ENCODE measurements around the gene GOLT1B.

The GOLT1B gene

DNA sequence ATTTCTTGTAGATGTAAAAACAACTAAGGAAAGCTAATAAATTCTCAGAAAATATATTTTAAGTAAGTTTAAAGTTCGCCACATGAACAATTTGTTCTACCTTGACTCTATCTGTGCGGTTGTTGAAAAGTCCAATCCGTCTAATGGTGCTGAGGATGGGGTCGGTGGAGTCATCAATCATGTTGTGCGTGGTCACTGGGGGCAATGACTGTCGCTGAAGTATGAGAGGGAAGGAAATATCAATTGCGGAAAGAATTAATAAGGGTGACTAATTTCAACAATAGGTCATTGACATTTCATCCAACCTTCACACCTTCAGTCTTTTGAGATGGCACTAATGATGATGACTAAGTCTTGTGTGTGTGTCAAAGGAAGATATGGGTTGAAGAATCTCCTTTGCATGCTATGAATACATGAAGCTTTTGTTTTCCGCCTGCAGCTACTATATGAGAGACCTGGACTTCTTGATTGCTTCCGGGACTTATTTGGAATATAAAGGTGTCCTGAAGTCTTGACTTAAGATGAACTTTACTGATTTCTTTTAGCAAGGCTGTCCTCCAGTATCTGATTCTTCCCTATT is 56.6 kb downstream of the GOLT1B start:
- Histone ChIP-seq H3K36me3 (replicated peaks) (no peaks in the 10 kb centered on the region), H3K27ac (no peak overlapping the region), H3K4me3 (ENCODE audit: low read depth, low read length) (no peak overlapping the region), H3K27me3 (replicated peaks) (no peaks in the 10 kb centered on the region)
- no peak for DNase-seq
- TF ChIP-seq, protein P1, sequence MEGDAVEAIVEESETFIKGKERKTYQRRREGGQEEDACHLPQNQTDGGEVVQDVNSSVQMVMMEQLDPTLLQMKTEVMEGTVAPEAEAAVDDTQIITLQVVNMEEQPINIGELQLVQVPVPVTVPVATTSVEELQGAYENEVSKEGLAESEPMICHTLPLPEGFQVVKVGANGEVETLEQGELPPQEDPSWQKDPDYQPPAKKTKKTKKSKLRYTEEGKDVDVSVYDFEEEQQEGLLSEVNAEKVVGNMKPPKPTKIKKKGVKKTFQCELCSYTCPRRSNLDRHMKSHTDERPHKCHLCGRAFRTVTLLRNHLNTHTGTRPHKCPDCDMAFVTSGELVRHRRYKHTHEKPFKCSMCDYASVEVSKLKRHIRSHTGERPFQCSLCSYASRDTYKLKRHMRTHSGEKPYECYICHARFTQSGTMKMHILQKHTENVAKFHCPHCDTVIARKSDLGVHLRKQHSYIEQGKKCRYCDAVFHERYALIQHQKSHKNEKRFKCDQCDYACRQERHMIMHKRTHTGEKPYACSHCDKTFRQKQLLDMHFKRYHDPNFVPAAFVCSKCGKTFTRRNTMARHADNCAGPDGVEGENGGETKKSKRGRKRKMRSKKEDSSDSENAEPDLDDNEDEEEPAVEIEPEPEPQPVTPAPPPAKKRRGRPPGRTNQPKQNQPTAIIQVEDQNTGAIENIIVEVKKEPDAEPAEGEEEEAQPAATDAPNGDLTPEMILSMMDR (IDR thresholded peaks at IDR 0.05; ENCODE audit: low read depth, low read length, missing control alignments): no peak
- in situ Hi-C loops (cut with HindIII; ENCODE audit: low pct_ligation_motif_present, low sequenced_read_pairs): no loop called here

GRCh38 chr12:21559855-21560569 is 58.4 kb downstream of the GOLT1B start:
- H3K36me3 ChIP-seq (replicated peaks): no peaks in the 10 kb centered on the region
- H3K4me3 ChIP-seq (ENCODE audit: low read depth, low read length): no peak overlapping the region
- peak; percentile 83 for DNase-seq
- in situ Hi-C loops (cut with HindIII; ENCODE audit: low pct_ligation_motif_present, low sequenced_read_pairs): no loop called here
- no peaks in the 10 kb centered on the region for H3K27me3 ChIP-seq (replicated peaks)
- H3K27ac ChIP-seq: peak overlapping the region; percentile 64
- TF ChIP-seq, protein P1 (IDR thresholded peaks at IDR 0.05; ENCODE audit: low read depth, low read length, missing control alignments): no peak

DNA sequence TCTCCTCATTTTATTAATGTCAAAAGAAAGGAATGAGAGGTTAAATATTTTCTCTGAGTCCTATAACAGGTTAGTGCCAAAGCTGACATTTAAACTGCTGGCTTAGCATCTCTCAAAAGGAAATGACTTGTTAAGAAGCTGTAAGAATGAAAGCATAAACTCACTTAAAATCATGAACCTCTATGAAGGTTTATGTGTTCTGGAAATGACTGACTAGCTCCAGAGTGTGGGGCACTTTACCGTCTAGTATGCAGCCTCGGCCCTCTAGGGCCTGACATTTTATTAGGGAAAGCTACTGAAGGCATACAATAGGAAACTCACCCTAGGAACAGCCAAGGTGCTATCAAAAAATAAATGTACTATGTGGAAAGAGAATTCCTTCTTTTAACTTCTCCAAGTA is 59.6 kb downstream of the GOLT1B start:
- DNase-seq: no peak
- TF ChIP-seq, protein P1 (IDR thresholded peaks at IDR 0.05; ENCODE audit: low read depth, low read length, missing control alignments): no peak
- no peak overlapping the region for H3K27ac ChIP-seq
- no peaks in the 10 kb centered on the region for H3K36me3 ChIP-seq (replicated peaks)
- in situ Hi-C loops (cut with HindIII; ENCODE audit: low pct_ligation_motif_present, low sequenced_read_pairs): no loop called here
- H3K4me3 ChIP-seq (ENCODE audit: low read depth, low read length): no peak overlapping the region
- H3K27me3 ChIP-seq (replicated peaks): no peaks in the 10 kb centered on the region

DNA sequence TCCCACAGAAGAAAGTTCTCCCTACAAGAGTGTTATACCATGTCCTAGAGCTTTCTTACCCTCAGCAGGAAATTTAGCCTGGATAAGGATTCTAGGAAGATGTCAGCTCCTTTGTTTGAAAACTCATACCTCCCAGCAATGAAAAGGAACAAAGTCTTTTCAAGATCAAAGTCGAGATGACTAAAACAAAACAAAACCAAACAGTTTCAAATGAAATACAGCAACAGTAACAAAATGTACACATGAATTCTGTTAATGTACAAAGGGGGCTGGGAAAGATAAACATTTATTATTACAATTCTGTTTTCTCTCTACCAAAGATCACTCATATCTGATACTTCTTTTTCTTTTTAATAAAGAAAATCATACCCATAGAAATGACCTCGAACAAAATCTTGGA is 61.3 kb downstream of the GOLT1B start:
- TF ChIP-seq, protein P1 (IDR thresholded peaks at IDR 0.05; ENCODE audit: low read depth, low read length, missing control alignments): no peak
- H3K27me3 ChIP-seq (replicated peaks): no peaks in the 10 kb centered on the region
- DNase-seq: no peak
- in situ Hi-C loops (cut with HindIII; ENCODE audit: low pct_ligation_motif_present, low sequenced_read_pairs): no loop called here
- H3K36me3 ChIP-seq (replicated peaks): no peaks in the 10 kb centered on the region
- H3K4me3 ChIP-seq (ENCODE audit: low read depth, low read length): no peak overlapping the region
- H3K27ac ChIP-seq: no peak overlapping the region

DNA sequence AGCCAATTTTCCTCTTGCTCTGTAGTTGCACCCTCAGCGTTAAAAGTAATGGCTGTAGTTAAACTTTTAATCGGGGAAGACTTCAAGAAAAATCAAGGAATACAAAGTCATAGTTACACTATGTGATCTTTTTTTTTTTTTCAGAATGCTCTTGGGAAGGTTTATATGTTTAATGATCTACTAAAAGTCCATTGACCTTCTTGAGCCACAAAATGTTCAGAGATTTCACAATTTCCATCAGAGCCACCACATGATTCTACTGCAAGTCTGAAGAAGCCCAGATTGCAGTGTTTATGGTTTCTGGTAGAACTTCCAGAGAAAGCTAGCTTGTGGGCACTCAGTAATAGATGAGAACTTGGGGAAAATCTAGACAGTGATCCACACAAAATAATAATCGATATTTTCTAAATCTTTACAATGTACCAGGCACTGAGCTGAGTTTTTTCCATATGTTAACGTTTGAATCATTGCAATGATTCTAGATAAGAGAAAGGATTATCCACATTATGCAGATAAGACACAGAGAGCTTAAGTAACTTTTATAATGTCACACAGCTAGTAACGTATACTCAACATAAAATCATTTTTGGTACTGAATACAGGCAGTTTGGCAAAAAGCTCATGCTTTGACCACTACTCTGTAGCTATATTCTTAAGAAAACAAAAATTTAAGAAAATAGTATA is 64.8 kb downstream of the GOLT1B start:
- Histone ChIP-seq H3K27me3 (replicated peaks) (no peaks in the 10 kb centered on the region), H3K36me3 (replicated peaks) (no peaks in the 10 kb centered on the region), H3K27ac (no peak overlapping the region), H3K4me3 (ENCODE audit: low read depth, low read length) (no peak overlapping the region)
- no peak for DNase-seq
- in situ Hi-C loops (cut with HindIII; ENCODE audit: low pct_ligation_motif_present, low sequenced_read_pairs): no loop called here
- TF ChIP-seq, protein P1 (IDR thresholded peaks at IDR 0.05; ENCODE audit: low read depth, low read length, missing control alignments): no peak

Data from brain microvascular endothelial cell (primary cell).